K562 (cell line): ENCODE data around the gene IDH2. TPM values are rescaled to one million over a fixed set of nuclear protein-coding genes. Genes with fewer than 3 reads are reported as not detected.

Experiments
- C11orf30 ChIP-seq: fragments of 450-650 bp; IDR thresholded peaks from 2 replicates; pipeline ENCODE4 v1.6.1; 2016; ENCODE audit warnings: low read depth, mild to moderate bottlenecking
- CC2D1A ChIP-seq: fragments of 450-650 bp; IDR thresholded peaks from 2 replicates; pipeline ENCODE4 v1.6.1; 2017; ENCODE audit warnings: mild to moderate bottlenecking
- CXXC5 ChIP-seq: fragments of 250-450 bp; sonication (Bioruptor Pico); IDR thresholded peaks from 2 replicates; pipeline ENCODE4 v1.8.0; 2022; ENCODE audit warnings: inconsistent platforms, mild to moderate bottlenecking, moderate library complexity
- ELF1 ChIP-seq: fragments of 200-800 bp; sonication (Bioruptor generic); IDR thresholded peaks from 2 replicates; pipeline ENCODE4 v1.6.1; 2016; ENCODE audit warnings: missing genetic modification characterization, missing compliant biosample characterization
- EP300 ChIP-seq: IDR thresholded peaks from 2 replicates; pipeline ENCODE4 v1.6.1; 2012; ENCODE audit warnings: low read length, improper control_type of control experiment
- EP400 ChIP-seq: fragments of 450-650 bp; IDR thresholded peaks from 2 replicates; pipeline ENCODE4 v1.6.1; 2017; ENCODE audit warnings: antibody characterized with exemption, mild to moderate bottlenecking, moderate library complexity
- FOSL1 ChIP-seq: fragments of 200-800 bp; sonication (Bioruptor generic); conservative IDR thresholded peaks from 2 replicates; pipeline ENCODE4 v1.6.1; 2016; ENCODE audit warnings: missing genetic modification characterization, missing compliant biosample characterization
- GTF2B ChIP-seq: IDR thresholded peaks from 2 replicates; pipeline ENCODE4 v1.6.1; 2011; ENCODE audit not compliant: insufficient read length; ENCODE audit errors: extremely low read depth
- GTF2E2 ChIP-seq: fragments of 200-800 bp; sonication (Bioruptor generic); IDR thresholded peaks from 2 replicates; pipeline ENCODE4 v1.6.1; 2016; ENCODE audit warnings: missing genetic modification characterization, missing compliant biosample characterization
- MAFF ChIP-seq: IDR thresholded peaks from 2 replicates; pipeline ENCODE4 v1.6.1; 2012; ENCODE audit warnings: low read length, improper control_type of control experiment
- NR1H2 ChIP-seq: sonication (generic); formaldehyde crosslinking; IDR thresholded peaks from 2 replicates; pipeline ENCODE4 v1.4.0; 2020; ENCODE audit warnings: mild to moderate bottlenecking, missing genetic modification reagents
- PHB2 ChIP-seq: fragments of 450-650 bp; IDR thresholded peaks from 2 replicates; pipeline ENCODE4 v1.6.1; 2017; ENCODE audit warnings: low read depth
- RAD51 ChIP-seq: fragments of 450-650 bp; IDR thresholded peaks from 2 replicates; pipeline ENCODE4 v1.7.1; 2016; ENCODE audit warnings: low read depth, mild to moderate bottlenecking, borderline replicate concordance
- SMARCA5 ChIP-seq: fragments of 450-650 bp; IDR thresholded peaks from 2 replicates; pipeline ENCODE4 v1.6.1; 2016
- SMC3 ChIP-seq: conservative IDR thresholded peaks from 2 replicates; pipeline ENCODE4 v1.6.1; 2011; ENCODE audit warnings: low read depth, low read length, improper control_type of control experiment; ENCODE audit not compliant: insufficient read depth
- SOX6 ChIP-seq: fragments of 450-650 bp; IDR thresholded peaks from 2 replicates; pipeline ENCODE4 v1.6.1; 2014; ENCODE audit warnings: mild to moderate bottlenecking
- TAF9B ChIP-seq: fragments of 450-650 bp; IDR thresholded peaks from 2 replicates; pipeline ENCODE4 v1.6.1; 2018; ENCODE audit warnings: mild to moderate bottlenecking; ENCODE audit not compliant: partially characterized antibody
- XRCC3 ChIP-seq: fragments of 450-650 bp; IDR thresholded peaks from 2 replicates; pipeline ENCODE4 v1.6.1; 2017; ENCODE audit warnings: mild to moderate bottlenecking, moderate library complexity
- ZEB2 ChIP-seq: fragments of 450-650 bp; IDR thresholded peaks from 2 replicates; pipeline ENCODE4 v1.6.1; 2016
- ZFX ChIP-seq: sonication (generic); formaldehyde crosslinking; IDR thresholded peaks from 2 replicates; pipeline ENCODE4 v1.8.0; 2022; ENCODE audit warnings: mild to moderate bottlenecking, missing genetic modification reagents, moderate library complexity
- ZKSCAN1 ChIP-seq: fragments of 150-350 bp; IDR thresholded peaks from 2 replicates; pipeline ENCODE4 v1.6.1; 2016; ENCODE audit warnings: low read depth, low read length
- ZKSCAN8 ChIP-seq: fragments of 200-800 bp; sonication (Bioruptor generic); IDR thresholded peaks from 2 replicates; pipeline ENCODE4 v1.6.1; 2016; ENCODE audit warnings: missing genetic modification characterization, missing compliant biosample characterization
- ZNF174 ChIP-seq: fragments of 250-450 bp; sonication (Bioruptor Pico); IDR thresholded peaks from 2 replicates; pipeline ENCODE4 v1.4.0; 2020; ENCODE audit warnings: mild to moderate bottlenecking
- ZNF24 ChIP-seq: fragments of 450-650 bp; IDR thresholded peaks from 2 replicates; pipeline ENCODE4 v1.6.1; 2016
- ZNF280B ChIP-seq: fragments of 250-450 bp; sonication (Bioruptor Pico); IDR thresholded peaks from 2 replicates; pipeline ENCODE4 v1.5.1; 2021; ENCODE audit warnings: mild to moderate bottlenecking
- ZNF408 ChIP-seq: fragments of 250-450 bp; sonication (Bioruptor Pico); IDR thresholded peaks from 2 replicates; pipeline ENCODE4 v1.4.0; 2020; ENCODE audit warnings: low read depth, mild to moderate bottlenecking, moderate library complexity
- ZNF507 ChIP-seq: conservative IDR thresholded peaks from 2 replicates; pipeline ENCODE4 v1.6.1; 2017; ENCODE audit warnings: missing genetic modification characterization, missing compliant biosample characterization
- ZNF696 ChIP-seq: fragments of 250-450 bp; sonication (Bioruptor Pico); conservative IDR thresholded peaks from 2 replicates; pipeline ENCODE4 v1.4.0; 2020; ENCODE audit warnings: mild to moderate bottlenecking, moderate library complexity
- ZNF76 ChIP-seq: fragments of 250-450 bp; sonication (Bioruptor Pico); IDR thresholded peaks from 2 replicates; pipeline ENCODE4 v1.4.0; 2020; ENCODE audit warnings: mild to moderate bottlenecking, moderate library complexity, borderline replicate concordance
- ZNF766 ChIP-seq: fragments of 200-800 bp; sonication (Bioruptor generic); conservative IDR thresholded peaks from 2 replicates; pipeline ENCODE4 v1.6.1; 2016; ENCODE audit warnings: missing genetic modification characterization, missing compliant biosample characterization
- polyA plus RNA-seq, 8 experiments: library from polyadenylated mRNA; depleted of rRNA in 4 of 8; stranded (reverse) in 5 of 8; unstranded in 3 of 8; fragments of >200 nt; fragmentation: Nextera tagmentation in 2 of 8; fragmentation: Illumina TruSeq in 1 of 8; extraction: Ambion mirVana in 2 of 8; extraction: Trizol in 1 of 8; gene quantifications; 2 replicates each; pipeline versions ENCODE4 v1.2.1 to v1.2.3, GENCODE V29; 2011 to 2014; ENCODE audit warnings: inconsistent platforms in 1 of 8, missing spikeins in 1 of 8
- total RNA-seq, 7 experiments: library from RNA; depleted of rRNA in 6 of 7; stranded (reverse); fragments of >200 nt in 6 of 7; fragmentation: Illumina TruSeq in 2 of 7; extraction: Trizol in 2 of 7; gene quantifications; 2 replicates each; pipeline versions ENCODE4 v1.2.1 to v1.2.3, GENCODE V29; 2011 to 2021; ENCODE audit warnings: low replicate concordance in 1 of 7
- TF ChIP-seq, protein P1 (sequence below): fragments of 450-650 bp; IDR thresholded peaks from 2 replicates; pipeline ENCODE4 v1.6.1; 2016

IDH2 gene
- total and polyA plus RNA-seq, 9 of the 15 experiments (the other 6 are each of a cell fraction or from before 2014, with no cell fraction given): 0.70 to 99.9 (median 59.2) TPM

DNA sequence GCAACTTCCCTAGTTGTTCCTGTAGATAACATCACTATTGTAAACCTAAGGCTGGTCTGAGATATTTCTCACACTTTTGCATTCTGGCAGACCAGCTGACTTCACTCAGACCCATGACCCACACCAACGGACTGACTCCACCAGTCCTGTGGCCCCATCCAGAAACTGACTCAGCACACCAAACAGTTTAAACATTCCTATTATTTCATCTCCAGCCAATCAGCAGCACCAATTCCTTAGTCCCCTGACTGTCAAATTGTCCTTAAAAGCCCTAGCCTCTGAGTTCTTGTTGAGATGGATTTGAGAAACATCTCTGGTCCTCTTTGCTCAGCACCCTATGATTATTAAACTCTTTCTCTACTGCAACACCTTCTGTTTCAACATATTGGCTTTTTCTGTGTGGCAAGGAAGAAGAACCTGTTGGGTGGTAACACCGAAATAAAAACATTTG is 12.2 kb upstream of the IDH2 start (continued):
- 0 out of 2 replicates have a peak, but pooled peaks have one; percentile 6 for TF ChIP-seq ZFX (CRISPR knock-in tag)
- peak; percentile 78 for TF ChIP-seq FOSL1 (tag)
- TF ChIP-seq ELF1 (tag): 0 out of 2 replicates have a peak, but pooled peaks have one; percentile 24
- peak; percentile 65; the same call in 1 of the 2 replicates for TF ChIP-seq CC2D1A
- TF ChIP-seq GTF2B: no peak
- TF ChIP-seq EP400: peak; percentile 32; the same call in 1 of the 2 replicates
- no peak for TF ChIP-seq ZNF24
- no peak for TF ChIP-seq ZNF76 (CRISPR knock-in tag)
- TF ChIP-seq GTF2E2 (tag): no peak
- TF ChIP-seq MAFF: peak; percentile 34; the same call in 1 of the 2 replicates
- TF ChIP-seq ZNF507 (tag): no peak
- TF ChIP-seq CXXC5: no peak
- TF ChIP-seq, protein P1, sequence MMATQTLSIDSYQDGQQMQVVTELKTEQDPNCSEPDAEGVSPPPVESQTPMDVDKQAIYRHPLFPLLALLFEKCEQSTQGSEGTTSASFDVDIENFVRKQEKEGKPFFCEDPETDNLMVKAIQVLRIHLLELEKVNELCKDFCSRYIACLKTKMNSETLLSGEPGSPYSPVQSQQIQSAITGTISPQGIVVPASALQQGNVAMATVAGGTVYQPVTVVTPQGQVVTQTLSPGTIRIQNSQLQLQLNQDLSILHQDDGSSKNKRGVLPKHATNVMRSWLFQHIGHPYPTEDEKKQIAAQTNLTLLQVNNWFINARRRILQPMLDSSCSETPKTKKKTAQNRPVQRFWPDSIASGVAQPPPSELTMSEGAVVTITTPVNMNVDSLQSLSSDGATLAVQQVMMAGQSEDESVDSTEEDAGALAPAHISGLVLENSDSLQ: 0 out of 2 replicates have a peak, but pooled peaks have one; percentile 4
- TF ChIP-seq PHB2: no peak
- TF ChIP-seq C11orf30: peak; percentile 67
- peak; percentile 72; the same call in 1 of the 2 replicates for TF ChIP-seq ZKSCAN8 (CRISPR knock-in tag)
- no peak for TF ChIP-seq ZNF408 (CRISPR knock-in tag)
- no peak for TF ChIP-seq ZKSCAN1
- peak; percentile 23; the same call in 1 of the 2 replicates for TF ChIP-seq RAD51
- no peak for TF ChIP-seq ZNF696 (CRISPR knock-in tag)
- no peak for TF ChIP-seq ZNF174 (CRISPR knock-in tag)
- TF ChIP-seq SOX6: peak; percentile 86
- no peak for TF ChIP-seq SMARCA5
- no peak for TF ChIP-seq NR1H2 (CRISPR knock-in tag)
- 0 out of 2 replicates have a peak, but pooled peaks have one; percentile 39 for TF ChIP-seq ZNF766 (CRISPR knock-in tag)
- peak; percentile 13; the same call in 1 of the 2 replicates for TF ChIP-seq EP300
- peak; percentile 82 for TF ChIP-seq ZNF280B (CRISPR knock-in tag)
- no peak for TF ChIP-seq SMC3
- TF ChIP-seq TAF9B: peak; percentile 33
- 0 out of 2 replicates have a peak, but pooled peaks have one; percentile 45 for TF ChIP-seq ZEB2
- TF ChIP-seq XRCC3: peak; percentile 78; the same call in 1 of the 2 replicates
